Pulmonary artery endothelial cell (primary cell): Measurements from ENCODE around the gene C1orf21. TPM values are rescaled to one million over a fixed set of nuclear protein-coding genes. Genes with fewer than 3 reads are reported as not detected.

Experiments
- DNase-seq: peaks from one replicate; pipeline ENCODE4 v3.0.0-alpha.2; 2011; ENCODE audit warnings: low read depth, low spot score
- total RNA-seq: library from RNA; depleted of rRNA; stranded (reverse); fragments of >200 nt; gene quantifications from 2 replicates; pipeline ENCODE4 v1.2.3, GENCODE V29; 2014

The C1orf21 gene
- total RNA-seq, 1 donor from 2014 or later: 26.2 TPM

GRCh38 chr1:184485751-184486723 lies 99.2 kb downstream of the C1orf21 start:
- no peak for DNase-seq

- DNase-seq: no peak
Measured at GRCh38 chr1:184486761-184487445, 100.1 kb downstream of the C1orf21 start.

- DNase-seq: no peak
Measured at GRCh38 chr1:184487531-184488193, 100.8 kb downstream of the C1orf21 start.

GRCh38 chr1:184489908-184490307 lies 103.1 kb downstream of the C1orf21 start:
- no peak for DNase-seq

- DNase-seq: no peak
Measured at GRCh38 chr1:184492536-184492935, 105.7 kb downstream of the C1orf21 start.

GRCh38 chr1:184493987-184494388 lies 107.2 kb downstream of the C1orf21 start:
- no peak for DNase-seq

- no peak for DNase-seq
Measured at GRCh38 chr1:184494929-184495328, 108.1 kb downstream of the C1orf21 start.

- no peak for DNase-seq
Measured at GRCh38 chr1:184497959-184498723, 111.3 kb downstream of the C1orf21 start.

- DNase-seq: no peak
Measured at GRCh38 chr1:184499616-184500015, 112.8 kb downstream of the C1orf21 start.

GRCh38 chr1:184502161-184502560 lies 115.3 kb downstream of the C1orf21 start:
- DNase-seq: no peak

GRCh38 chr1:184503221-184503749 lies 116.5 kb downstream of the C1orf21 start:
- DNase-seq: no peak

- DNase-seq: no peak
Measured at GRCh38 chr1:184504040-184504954, 117.5 kb downstream of the C1orf21 start.

- no peak for DNase-seq
Measured at GRCh38 chr1:184504955-184505338, 118.1 kb downstream of the C1orf21 start.

GRCh38 chr1:184506481-184506880 lies 119.7 kb downstream of the C1orf21 start:
- no peak for DNase-seq

- DNase-seq: no peak
Measured at GRCh38 chr1:184507165-184507564, 120.3 kb downstream of the C1orf21 start.

GRCh38 chr1:184507604-184508280 lies 120.9 kb downstream of the C1orf21 start:
- DNase-seq: no peak

- DNase-seq: no peak
Measured at GRCh38 chr1:184509105-184509504, 122.3 kb downstream of the C1orf21 start.

GRCh38 chr1:184510110-184510509 lies 123.3 kb downstream of the C1orf21 start:
- no peak for DNase-seq

GRCh38 chr1:184512724-184513123 lies 125.9 kb downstream of the C1orf21 start:
- no peak for DNase-seq
